PC-3 (cell line): ENCODE results near the gene RFPL1.
"Not testable (repeated sequence)": the region's sequence is repeated elsewhere in the genome, so short reads cannot be mapped to it uniquely, and the experiment has no call there.

Experiments used
- CTCF ChIP-seq: fragments of 300-600 bp; sonication (generic); conservative IDR thresholded peaks from 2 replicates; pipeline ENCODE4 v1.5.1; 2017; ENCODE audit warnings: antibody characterized with exemption, low read depth, mild to moderate bottlenecking, low read length
- EZH2 ChIP-seq: fragments of 300-600 bp; sonication (generic); IDR thresholded peaks from one replicate; pipeline ENCODE4 v1.6.1; 2017; ENCODE audit warnings: antibody characterized with exemption, mild to moderate bottlenecking, low read length; ENCODE audit not compliant: unreplicated experiment
- EZH2phosphoT487 ChIP-seq: fragments of 300-600 bp; sonication (generic); IDR thresholded peaks from 2 replicates; pipeline ENCODE4 v1.6.1; 2018; ENCODE audit warnings: mild to moderate bottlenecking, antibody characterized with exemption, low read length, borderline replicate concordance

- TF ChIP-seq CTCF, EZH2phosphoT487, EZH2: not testable (repeated sequence)
These were observed 36.8 kb upstream of the RFPL1 start for GRCh38 chr22:29401538-29401937.
